ENCODE results near the gene SLBP. TPM values are rescaled to one million over a fixed set of nuclear protein-coding genes. Genes with fewer than 3 reads are reported as not detected.

Gene SLBP
- total RNA-seq, 4 donors from 2014 or later, result 17.0 to 25.6 (median 21.0) TPM

GRCh38 chr4:1653776-1654175 is 58.3 kb downstream of the SLBP start:
- in situ Hi-C loops (cut with MboI; ENCODE audit: low sequenced_read_pairs in 4 of 4), result no loop called here
- ATAC-seq (no peak), DNase-seq (no peak)
- no peaks in the 10 kb centered on the region for H3K4me1 ChIP-seq
- H3K27ac ChIP-seq, result no peak overlapping the region
- no peaks in the 10 kb centered on the region for H3K9me3 ChIP-seq
- no peaks in the 10 kb centered on the region for H3K27me3 ChIP-seq
- TF ChIP-seq POLR2A (IDR thresholded peaks at IDR 0.05) (no peak), CTCF (IDR thresholded peaks at IDR 0.05 in 4 of 5, conservative IDR thresholded peaks at IDR 0.05 in 1 of 5) (no peak)
- no peaks in the 10 kb centered on the region for H3K36me3 ChIP-seq
- H3K4me3 ChIP-seq, result no peak overlapping the region
- intact Hi-C loops (cut with DNase I; ENCODE audit: low total_unique reads), result no loop called here

GRCh38 chr4:1652088-1652487 is 60.0 kb downstream of the SLBP start:
- H3K27me3 ChIP-seq, result no peaks in the 10 kb centered on the region
- in situ Hi-C loops (cut with MboI; ENCODE audit: low sequenced_read_pairs in 4 of 4) (no loop called here), intact Hi-C loops (cut with DNase I; ENCODE audit: low total_unique reads) (no loop called here)
- no peak for TF ChIP-seq CTCF (IDR thresholded peaks at IDR 0.05 in 4 of 5, conservative IDR thresholded peaks at IDR 0.05 in 1 of 5)
- TF ChIP-seq POLR2A (IDR thresholded peaks at IDR 0.05), result no peak
- DNase-seq, result no peak
- ATAC-seq, result no peak
- no peaks in the 10 kb centered on the region for H3K36me3 ChIP-seq
- no peak overlapping the region for H3K4me3 ChIP-seq
- no peaks in the 10 kb centered on the region for H3K4me1 ChIP-seq
- no peaks in the 10 kb centered on the region for H3K9me3 ChIP-seq
- H3K27ac ChIP-seq, result no peak overlapping the region

- in situ Hi-C loops (cut with MboI; ENCODE audit: low sequenced_read_pairs in 4 of 4), result no loop called here
- TF ChIP-seq CTCF (IDR thresholded peaks at IDR 0.05 in 4 of 5, conservative IDR thresholded peaks at IDR 0.05 in 1 of 5) (no peak), POLR2A (IDR thresholded peaks at IDR 0.05) (no peak)
Observed at GRCh38 chr4:1651609-1652008, 60.5 kb downstream of the SLBP start.

GRCh38 chr4:1648962-1649361 is 63.2 kb downstream of the SLBP start:
- H3K27ac ChIP-seq, result no peak overlapping the region
- DNase-seq (no peak), ATAC-seq (no peak)
- no peak for TF ChIP-seq CTCF (IDR thresholded peaks at IDR 0.05 in 4 of 5, conservative IDR thresholded peaks at IDR 0.05 in 1 of 5)
- no peak for TF ChIP-seq POLR2A (IDR thresholded peaks at IDR 0.05)
- H3K4me1 ChIP-seq, result no peaks in the 10 kb centered on the region
- no peaks in the 10 kb centered on the region for H3K27me3 ChIP-seq
- in situ Hi-C loops (cut with MboI; ENCODE audit: low sequenced_read_pairs in 4 of 4), result loop anchor here in 2 of 4 donors (25.0 kb wide), 1 partner anchor 287 kb away; no protein-coding TSS in a partner anchor
- H3K9me3 ChIP-seq, result no peaks in the 10 kb centered on the region
- no peaks in the 10 kb centered on the region for H3K36me3 ChIP-seq
- H3K4me3 ChIP-seq, result no peak overlapping the region
- intact Hi-C loops (cut with DNase I; ENCODE audit: low total_unique reads), result no loop called here

More at GRCh38 chr4:1651609-1652008, 60.5 kb downstream of the SLBP start:
- H3K9me3 ChIP-seq, result no peaks in the 10 kb centered on the region
- no peaks in the 10 kb centered on the region for H3K27me3 ChIP-seq
- DNase-seq (no peak), ATAC-seq (no peak)
- H3K4me1 ChIP-seq, result no peaks in the 10 kb centered on the region
- no peak overlapping the region for H3K27ac ChIP-seq
- H3K4me3 ChIP-seq, result no peak overlapping the region
- H3K36me3 ChIP-seq, result no peaks in the 10 kb centered on the region
- intact Hi-C loops (cut with DNase I; ENCODE audit: low total_unique reads), result no loop called here

GRCh38 chr4:1647432-1647831 is 64.7 kb downstream of the SLBP start:
- no peak overlapping the region for H3K27ac ChIP-seq
- H3K9me3 ChIP-seq, result no peaks in the 10 kb centered on the region
- ATAC-seq, result no peak
- H3K27me3 ChIP-seq, result no peaks in the 10 kb centered on the region
- H3K4me3 ChIP-seq, result no peak overlapping the region
- TF ChIP-seq CTCF (IDR thresholded peaks at IDR 0.05 in 4 of 5, conservative IDR thresholded peaks at IDR 0.05 in 1 of 5) (no peak), POLR2A (IDR thresholded peaks at IDR 0.05) (no peak)
- intact Hi-C loops (cut with DNase I; ENCODE audit: low total_unique reads) (no loop called here), in situ Hi-C loops (cut with MboI; ENCODE audit: low sequenced_read_pairs in 4 of 4) (loop anchor here in 2 of 4 donors (25.0 kb wide), 1 partner anchor 285 kb away; no protein-coding TSS in a partner anchor)
- no peak for DNase-seq
- H3K36me3 ChIP-seq, result no peaks in the 10 kb centered on the region
- H3K4me1 ChIP-seq, result no peaks in the 10 kb centered on the region
